Mesenchymal stem cell (in vitro differentiated cells and primary cell): ENCODE data around the gene PCYOX1L.

Experiments
- DNase-seq: peaks from one replicate; pipeline ENCODE4 v3.0.0-alpha.2; 2013
- H2AFZ ChIP-seq: one replicate; pipeline ENCODE4 v1.6.1; 2013; ENCODE audit warnings: low read depth, mild to moderate bottlenecking, control low read depth, inconsistent platforms, low read length, moderate library complexity
- H2AK5ac ChIP-seq: 2 replicates; pipeline ENCODE4 v1.6.1; 2013; ENCODE audit warnings: low read length, moderate library complexity, mild to moderate bottlenecking, inconsistent platforms; ENCODE audit not compliant: severe bottlenecking
- H2BK120ac ChIP-seq: one replicate; pipeline ENCODE4 v1.6.1; 2013; ENCODE audit warnings: low read depth, mild to moderate bottlenecking, inconsistent platforms, low read length, moderate library complexity
- H2BK12ac ChIP-seq, 2 experiments: one replicate each; pipeline ENCODE4 v1.6.1; 2013; ENCODE audit warnings: inconsistent platforms in 2 of 2, low read length in 2 of 2, mild to moderate bottlenecking in 2 of 2, moderate library complexity in 2 of 2, control low read depth in 1 of 2
- H2BK15ac ChIP-seq: one replicate; pipeline ENCODE4 v1.6.1; 2013; ENCODE audit warnings: mild to moderate bottlenecking, low read depth, inconsistent platforms; ENCODE audit not compliant: poor library complexity, severe bottlenecking
- H2BK5ac ChIP-seq: 2 replicates; pipeline ENCODE4 v1.6.1; 2013; ENCODE audit warnings: low read depth, mild to moderate bottlenecking, low read length, control low read depth, inconsistent platforms; ENCODE audit not compliant: poor library complexity, severe bottlenecking
- H3K14ac ChIP-seq, 2 experiments: one replicate each; pipeline ENCODE4 v1.6.1; 2013; ENCODE audit warnings: inconsistent platforms in 2 of 2, low read length in 2 of 2, control low read depth in 1 of 2, mild to moderate bottlenecking in 1 of 2, moderate library complexity in 1 of 2
- H3K18ac ChIP-seq, 2 experiments: one replicate each; pipeline ENCODE4 v1.6.1; 2013; ENCODE audit warnings: inconsistent platforms in 2 of 2, low read length in 2 of 2, control low read depth in 1 of 2, low read depth in 1 of 2, mild to moderate bottlenecking in 1 of 2
- H3K23ac ChIP-seq, 2 experiments: one replicate each; pipeline ENCODE4 v1.6.1; 2013; ENCODE audit warnings: inconsistent platforms in 2 of 2, low read length in 2 of 2, mild to moderate bottlenecking in 2 of 2, moderate library complexity in 2 of 2, control low read depth in 1 of 2
- H3K27ac ChIP-seq: 2 replicates; pipeline ENCODE4 v1.5.1; 2013; ENCODE audit warnings: mild to moderate bottlenecking, moderate library complexity, low read length, control low read depth, inconsistent platforms; ENCODE audit not compliant: poor library complexity, severe bottlenecking
- H3K27me3 ChIP-seq, 2 experiments: 2 replicates each; pipeline versions ENCODE4 v1.6.1 to v1.7.0; 2013; ENCODE audit warnings: low read length in 2 of 2, mild to moderate bottlenecking in 2 of 2, moderate library complexity in 2 of 2, control low read depth in 1 of 2, inconsistent platforms in 1 of 2; ENCODE audit not compliant: control insufficient read depth in 1 of 2, insufficient read depth in 1 of 2
- H3K36me3 ChIP-seq, 2 experiments: 2 replicates each; pipeline versions ENCODE4 v1.6.1 to v1.7.0; 2013; ENCODE audit warnings: low read length in 2 of 2, control low read depth in 1 of 2, inconsistent platforms in 1 of 2, low read depth in 1 of 2, mild to moderate bottlenecking in 1 of 2; ENCODE audit not compliant: insufficient read depth in 2 of 2, control insufficient read depth in 1 of 2
- H3K4ac ChIP-seq, 2 experiments: one replicate each; pipeline ENCODE4 v1.6.1; 2013; ENCODE audit warnings: inconsistent platforms in 2 of 2, low read length in 2 of 2, mild to moderate bottlenecking in 2 of 2, moderate library complexity in 2 of 2, control low read depth in 1 of 2, low read depth in 1 of 2
- H3K4me1 ChIP-seq: 2 replicates; pipeline ENCODE4 v1.6.1; 2013; ENCODE audit warnings: low read depth, low read length, control low read depth; ENCODE audit not compliant: control insufficient read depth, insufficient read depth
- H3K4me2 ChIP-seq: 2 replicates; pipeline ENCODE4 v1.6.1; 2013; ENCODE audit warnings: low read length, mild to moderate bottlenecking, inconsistent platforms; ENCODE audit not compliant: poor library complexity, severe bottlenecking
- H3K4me3 ChIP-seq, 2 experiments: 2 replicates each; pipeline versions ENCODE4 v1.5.1 to v1.7.0; 2013; ENCODE audit warnings: low read length in 2 of 2, mild to moderate bottlenecking in 2 of 2, control low read depth in 1 of 2, low read depth in 1 of 2; ENCODE audit not compliant: insufficient read depth in 1 of 2
- H3K79me1 ChIP-seq: replicated peaks from 2 replicates; pipeline ENCODE4 v1.6.1; 2013; ENCODE audit warnings: mild to moderate bottlenecking, control low read depth, low read length, inconsistent platforms; ENCODE audit not compliant: poor library complexity, severe bottlenecking
- H3K9ac ChIP-seq: 2 replicates; pipeline ENCODE4 v1.7.0; 2013; ENCODE audit warnings: mild to moderate bottlenecking, low read length, moderate library complexity
- H3K9me3 ChIP-seq: 2 replicates; pipeline ENCODE4 v1.7.0; 2013; ENCODE audit warnings: mild to moderate bottlenecking, low read length; ENCODE audit not compliant: control insufficient read depth
- H4K8ac ChIP-seq: one replicate; pipeline ENCODE4 v1.6.1; 2013; ENCODE audit warnings: inconsistent platforms, mild to moderate bottlenecking, low read length, moderate library complexity
- H4K91ac ChIP-seq: one replicate; pipeline ENCODE4 v1.6.1; 2013; ENCODE audit warnings: mild to moderate bottlenecking, low read length, inconsistent platforms
- WGBS: methylation state at CpG from one replicate; pipeline ENCODE4 v1.1.7; 2013; ENCODE audit warnings: mixed read lengths; 5-methylcytosine and 5-hydroxymethylcytosine counted together

The PCYOX1L gene

GRCh38 chr5:149313151-149313841, 44.5 kb upstream of the PCYOX1L start:
- no peak overlapping the region for H2BK120ac ChIP-seq
- WGBS: 93% methylated on average over 6 of the region's 6 CpGs
- H2BK12ac ChIP-seq: no peak overlapping the region
- no peak overlapping the region for H2AFZ ChIP-seq
- DNase-seq: no peak
- H3K36me3 ChIP-seq: peaks cover 13 to 24% of the 10 kb centered on the region in 2 experiments
- H3K9me3 ChIP-seq: no peaks in the 10 kb centered on the region
- H3K18ac ChIP-seq: no peak overlapping the region
- no peak overlapping the region for H3K23ac ChIP-seq
- H3K9ac ChIP-seq: no peak overlapping the region
- no peak overlapping the region for H4K91ac ChIP-seq
- H4K8ac ChIP-seq: no peak overlapping the region
- no peaks in the 10 kb centered on the region for H3K27me3 ChIP-seq
- no peak overlapping the region for H2BK5ac ChIP-seq
- H3K4me3 ChIP-seq: no peak overlapping the region
- peaks cover 7% of the 10 kb centered on the region for H3K4me1 ChIP-seq
- H3K4ac ChIP-seq: no peak overlapping the region
- no peak overlapping the region for H3K14ac ChIP-seq
- H2AK5ac ChIP-seq: no peak overlapping the region
- H3K79me1 ChIP-seq: no peaks in the 10 kb centered on the region
- no peak overlapping the region for H3K27ac ChIP-seq
- no peak overlapping the region for H3K4me2 ChIP-seq
- no peak overlapping the region for H2BK15ac ChIP-seq

- H3K18ac ChIP-seq: no peak overlapping the region
- no peak overlapping the region for H2BK12ac ChIP-seq
- no peak overlapping the region for H3K4ac ChIP-seq
- H2BK5ac ChIP-seq: no peak overlapping the region
- H3K4me1 ChIP-seq: peaks cover 8% of the 10 kb centered on the region
- no peak overlapping the region for H3K9ac ChIP-seq
- H4K8ac ChIP-seq: no peak overlapping the region
- no peak overlapping the region for H3K4me3 ChIP-seq
- no peak for DNase-seq
- 94% methylated on average over 4 of the region's 4 CpGs for WGBS
- no peak overlapping the region for H2BK120ac ChIP-seq
- no peak overlapping the region for H4K91ac ChIP-seq
- H3K14ac ChIP-seq: no peak overlapping the region
- no peaks in the 10 kb centered on the region for H3K79me1 ChIP-seq
- H3K9me3 ChIP-seq: no peaks in the 10 kb centered on the region
- no peak overlapping the region for H3K27ac ChIP-seq
- peaks cover 16 to 33% of the 10 kb centered on the region in 2 experiments for H3K36me3 ChIP-seq
- H3K23ac ChIP-seq: no peak overlapping the region
- no peak overlapping the region for H2BK15ac ChIP-seq
- no peak overlapping the region for H2AFZ ChIP-seq
- H2AK5ac ChIP-seq: no peak overlapping the region
- no peak overlapping the region for H3K4me2 ChIP-seq
- H3K27me3 ChIP-seq: no peaks in the 10 kb centered on the region
Measured at GRCh38 chr5:149314571-149315111, 43.2 kb upstream of the PCYOX1L start.

GRCh38 chr5:149315753-149316152, 42.1 kb upstream of the PCYOX1L start:
- no peak overlapping the region for H2AFZ ChIP-seq
- 95% methylated on average over 6 of the region's 6 CpGs for WGBS

GRCh38 chr5:149317281-149318048, 40.4 kb upstream of the PCYOX1L start:
- Histone ChIP-seq H2BK12ac (peak overlapping the region; percentile 71 to 91), H3K9me3 (no peaks in the 10 kb centered on the region), H3K27me3 (no peaks in the 10 kb centered on the region), H4K8ac (peak overlapping the region; percentile 2), H3K4me2 (no peak overlapping the region), H4K91ac (peak overlapping the region; percentile 70), H2BK120ac (no peak overlapping the region), H3K4me3 (no peak overlapping the region), H2BK15ac (no peak overlapping the region), H3K36me3 (peaks cover 6 to 16% of the 10 kb centered on the region in 2 experiments), H3K79me1 (no peaks in the 10 kb centered on the region), H3K18ac (peak overlapping the region in 1 of 2 experiments; percentile 29), H3K4me1 (peaks cover 12% of the 10 kb centered on the region), H2AK5ac (peak overlapping the region; percentile 26), H2BK5ac (no peak overlapping the region), H3K9ac (peak overlapping the region; percentile 11), H3K4ac (peak overlapping the region; percentile 6 to 10), H2AFZ (no peak overlapping the region), H3K27ac (no peak overlapping the region), H3K23ac (no peak overlapping the region), H3K14ac (peak overlapping the region in 1 of 2 experiments; percentile 63)
- peak; percentile 65 for DNase-seq
- WGBS: 92% methylated on average over 13 of the region's 14 CpGs

More at GRCh38 chr5:149315753-149316152, 42.1 kb upstream of the PCYOX1L start:
- Histone ChIP-seq H2AK5ac (no peak overlapping the region), H2BK120ac (no peak overlapping the region), H3K14ac (no peak overlapping the region), H3K4me2 (no peak overlapping the region), H3K27me3 (no peaks in the 10 kb centered on the region), H2BK12ac (no peak overlapping the region), H2BK5ac (no peak overlapping the region), H3K27ac (no peak overlapping the region), H3K79me1 (no peaks in the 10 kb centered on the region), H3K4me3 (no peak overlapping the region), H3K9ac (no peak overlapping the region), H3K23ac (no peak overlapping the region), H4K8ac (no peak overlapping the region), H3K9me3 (no peaks in the 10 kb centered on the region), H3K4me1 (peaks cover 16% of the 10 kb centered on the region), H3K36me3 (peaks cover 14 to 29% of the 10 kb centered on the region in 2 experiments), H4K91ac (no peak overlapping the region), H3K4ac (no peak overlapping the region), H3K18ac (no peak overlapping the region), H2BK15ac (no peak overlapping the region)
- DNase-seq: no peak
